ENCODE measurements around the gene GTPBP2. TPM values are rescaled to one million over a fixed set of nuclear protein-coding genes. Genes with fewer than 3 reads are reported as not detected.
A peak's percentile ranks its signal among the peaks of the same experiment; 100 is the strongest.

The GTPBP2 gene
- total and polyA plus RNA-seq, 2 of the 13 experiments (the other 11 are each of a cell fraction or from before 2014, with no cell fraction given): 26.9 to 88.2 TPM

GRCh38 chr6:43575772-43576551 lies 53.1 kb downstream of the GTPBP2 start, which contains the start of the genes POLH and XPO5:
Gene POLH (plus strand): TSS chr6:43576185. CDS start chr6:43582320, 6,135 bp downstream.
Gene XPO5 (minus strand): TSS chr6:43576038. CDS start chr6:43575864, 174 bp downstream.
- POLR2A ChIA-PET: interaction anchor here (0.6 to 2.9 kb wide), 20 partner anchors 9 to 596 kb away, joined by 3 to 33 read pairs (median 4); partner anchors contain the start of genes CUL7, DNPH1, GTPBP2 and LRRC73
- intact Hi-C loops (cut with micrococcal nuclease; ENCODE audit: unreplicated experiment): loop anchor here (5.0 kb wide), 1 partner anchor 59 kb away; the partner anchor contains the start of genes POLR1C and YIPF3
- Histone ChIP-seq H2AFZ (ENCODE audit: low read length) (peak within 1 kb of the TSS; percentile 44), H3K4me3 (replicated peaks in 1 of 3; ENCODE audit: insufficient read depth in 1 of 3, low read depth in 2 of 3, low read length in 3 of 3) (peak within 1 kb of the TSS; percentile 84 to 100 (median 97)), H3K9me3 (ENCODE audit: low read length) (no peaks in the 10 kb centered on the region), H3K9ac (ENCODE audit: insufficient read depth, low read depth, low read length) (peak within 1 kb of the TSS; percentile 81), H3K27me3 (ENCODE audit: control insufficient read depth in 1 of 2, insufficient read depth in 2 of 2, low read length in 2 of 2) (no peaks in the 10 kb centered on the region; a peak in 1 of 5 replicates), H3K27ac (ENCODE audit: extremely low read length, insufficient read depth, low read length) (peak within 1 kb of the TSS; percentile 71), H3K36me3 (replicated peaks in 1 of 2; ENCODE audit: control insufficient read depth in 1 of 2, insufficient read depth in 2 of 2, low read length in 2 of 2) (peaks cover 9 to 24% of the 10 kb centered on the region in 2 experiments), H4K20me1 (ENCODE audit: insufficient read depth, low read length) (no peaks in the 10 kb centered on the region), H3K79me2 (ENCODE audit: insufficient read depth, low read length) (peaks cover 67% of the 10 kb centered on the region), H3K4me1 (ENCODE audit: insufficient read depth, low read length) (peaks cover 34% of the 10 kb centered on the region), H3K4me2 (ENCODE audit: low read depth, low read length) (peak within 1 kb of the TSS; percentile 86)
- in situ Hi-C loops (cut with HindIII; ENCODE audit: extremely low pct_ligation_motif_present, low pct_unique_long_range_greater_than_20kb): no loop called here
- peak; percentile 98 for ATAC-seq
- no peak for FAIRE-seq
- peak; percentile 92 for DNase-seq (ENCODE audit: low spot score)
- under 1% methylated on average over 22 of the region's 76 CpGs for WGBS (ENCODE audit: low lambda C conversion rate)
- no TSS peak for BruUV-seq (replicated peaks)
- CTCF ChIA-PET (ENCODE audit: low intra/inter-chr PET ratio, low total read pairs): no interaction called here
- TF ChIP-seq HBP1 (CRISPR knock-in tag; IDR thresholded peaks at IDR 0.05; ENCODE audit: low read depth) (peak; percentile 95), SUZ12 (IDR thresholded peaks at IDR 0.05; ENCODE audit: low read depth, low read length) (no peak), THYN1 (CRISPR knock-in tag; IDR thresholded peaks at IDR 0.05; ENCODE audit: borderline replicate concordance, low read depth) (peak; percentile 94; the same call in 1 of the 2 replicates), HNF1B (CRISPR knock-in tag; IDR thresholded peaks at IDR 0.05) (peak; percentile 66), KAT8 (CRISPR knock-in tag; IDR thresholded peaks at IDR 0.05) (peak; percentile 73), BRF2 (CRISPR knock-in tag; IDR thresholded peaks at IDR 0.05) (peak; percentile 93), PLRG1 (conservative IDR thresholded peaks at IDR 0.05) (no peak), ZNF292 (CRISPR knock-in tag; IDR thresholded peaks at IDR 0.05; ENCODE audit: borderline replicate concordance, low read depth) (peak; percentile 81; the same call in 1 of the 2 replicates), ZKSCAN8 (CRISPR knock-in tag; IDR thresholded peaks at IDR 0.05; ENCODE audit: borderline replicate concordance) (no peak), HOMEZ (CRISPR knock-in tag; IDR thresholded peaks at IDR 0.05; ENCODE audit: low read depth) (peak; percentile 46; the same call in 1 of the 2 replicates), GZF1 (CRISPR knock-in tag; IDR thresholded peaks at IDR 0.05) (0 out of 2 replicates have a peak, but pooled peaks have one; percentile 56), NFYC (CRISPR knock-in tag; IDR thresholded peaks at IDR 0.05) (no peak), NR1H2 (CRISPR knock-in tag; IDR thresholded peaks at IDR 0.05; ENCODE audit: borderline replicate concordance, low read depth) (no peak; the same call in 1 of the 2 replicates), KLF12 (CRISPR knock-in tag; IDR thresholded peaks at IDR 0.05; ENCODE audit: borderline replicate concordance) (peak; percentile 95), HMGXB4 (CRISPR knock-in tag; IDR thresholded peaks at IDR 0.05; ENCODE audit: borderline replicate concordance in 1 of 2, low read depth in 1 of 2) (peak; percentile 93)
